SHP77 (cell line): ENCODE measurements around the gene DTX4.
"Not testable (repeated sequence)": the region's sequence is repeated elsewhere in the genome, so short reads cannot be mapped to it uniquely, and the experiment has no call there.

Experiments used
- DNase-seq, 2 experiments: peaks; one replicate each; lab custom pipeline; 2025; lab: John Stamatoyannopoulos, UW

Gene DTX4

GRCh38 chr11:59171508-59172322 is at the start of gene DTX4:
DTX4 (plus strand) TSS chr11:59172132; CDS start chr11:59172596, 464 bp downstream.
- DNase-seq, result peak; percentile 59 to 60

DNA sequence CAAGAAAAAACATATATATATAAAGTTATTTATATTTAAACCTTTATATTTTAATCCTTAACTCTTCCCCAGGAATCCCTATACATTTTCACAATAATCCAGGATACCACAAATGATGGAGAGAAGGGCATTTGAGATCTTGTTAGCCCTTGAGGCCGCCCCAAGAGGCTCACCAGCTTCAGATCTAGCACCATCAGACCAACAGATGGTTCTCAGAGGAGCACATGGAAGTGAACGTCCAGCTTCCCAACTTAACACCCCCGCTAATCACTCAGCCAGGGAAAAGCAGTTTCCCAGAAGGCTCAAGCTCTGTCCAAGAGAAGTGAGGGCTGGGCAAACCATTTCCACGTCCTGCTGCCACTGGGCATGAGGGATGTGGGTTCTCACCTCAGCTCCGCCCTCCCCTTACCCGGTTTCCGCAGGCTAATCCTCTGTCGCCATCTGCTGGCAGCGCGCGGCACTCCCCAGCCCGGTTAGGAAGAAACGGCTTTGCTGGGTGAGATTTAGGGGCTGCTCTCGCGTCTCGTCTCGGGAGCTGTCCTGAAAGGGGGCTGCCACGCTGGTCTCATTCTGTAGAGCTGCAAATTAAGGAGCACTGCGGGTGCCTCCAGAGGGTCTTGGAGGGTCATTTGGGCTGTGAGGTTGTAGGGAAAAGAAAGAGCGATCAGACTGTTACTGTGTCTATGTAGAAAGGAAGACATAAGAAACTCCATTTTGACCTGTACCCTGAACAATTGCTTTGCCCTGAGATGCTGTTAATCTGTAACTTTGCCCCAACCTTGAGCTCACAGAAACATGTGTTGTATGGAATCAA is 36.1 kb upstream of the DTX4 start:
- DNase-seq, result peak; percentile 31 to 40

- DNase-seq, result not testable (repeated sequence)
Observed at GRCh38 chr11:59136551-59136950, 35.4 kb upstream of the DTX4 start.

- no peak for DNase-seq
Observed at GRCh38 chr11:59137190-59137589, 34.7 kb upstream of the DTX4 start.

DNA sequence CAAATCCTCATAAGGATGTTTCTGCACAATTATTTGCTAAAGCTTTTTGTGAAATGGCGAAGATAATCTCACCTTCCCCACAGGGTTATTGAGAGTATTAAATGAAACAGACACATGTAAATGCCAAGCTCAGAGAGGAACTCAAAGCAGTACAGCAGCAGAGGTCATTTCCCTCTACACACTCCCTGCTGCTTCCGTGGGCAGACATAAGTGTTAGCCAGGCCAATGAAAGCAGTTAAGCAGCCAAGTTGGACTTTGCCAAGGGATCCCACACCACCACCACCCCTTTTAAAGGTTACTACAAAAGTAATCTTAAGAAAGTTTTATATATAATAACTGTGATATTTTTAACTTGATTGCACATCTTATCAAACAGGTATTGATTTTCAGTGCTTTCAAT is 33.3 kb upstream of the DTX4 start:
- no peak for DNase-seq

GRCh38 chr11:59141191-59141590 is 30.7 kb upstream of the DTX4 start:
- no peak for DNase-seq

DNA sequence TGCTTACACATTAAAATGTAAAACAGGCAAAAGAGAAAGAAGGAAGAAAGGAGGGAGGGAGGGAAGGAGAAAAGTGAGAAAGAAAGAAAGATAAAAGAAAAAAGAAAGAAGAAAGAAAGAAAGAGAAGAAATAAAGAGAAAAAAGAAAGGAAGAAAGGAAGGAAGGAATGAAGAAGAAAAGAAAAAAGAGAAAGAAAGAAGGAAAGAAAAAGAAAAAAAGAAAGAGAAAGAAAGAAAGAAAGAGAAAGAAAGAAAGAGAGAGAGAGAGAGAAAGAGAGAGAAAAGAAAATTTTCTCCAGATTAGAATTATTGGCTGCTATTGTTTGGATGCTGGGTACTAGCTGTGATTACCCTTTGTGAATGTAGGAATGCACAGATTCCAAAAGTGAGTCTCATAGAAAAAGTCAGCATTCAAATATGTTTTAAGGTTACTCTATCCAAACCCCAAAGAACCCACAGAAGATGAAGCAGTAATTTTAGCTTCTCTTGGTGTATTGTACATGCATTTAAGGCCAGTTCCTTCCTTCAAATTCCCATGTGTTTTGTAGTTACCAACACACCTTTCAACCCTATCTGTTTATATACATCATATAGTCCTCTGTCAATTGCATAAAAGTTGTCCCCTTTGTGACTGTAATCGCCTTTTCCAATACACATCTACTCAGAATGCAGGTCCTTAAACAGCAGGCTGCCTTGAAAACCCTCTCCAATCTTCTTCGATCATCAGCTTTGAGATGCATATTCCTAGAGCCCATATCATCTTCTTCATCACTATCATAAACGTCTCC is 30.1 kb upstream of the DTX4 start:
- no peak for DNase-seq

DNA sequence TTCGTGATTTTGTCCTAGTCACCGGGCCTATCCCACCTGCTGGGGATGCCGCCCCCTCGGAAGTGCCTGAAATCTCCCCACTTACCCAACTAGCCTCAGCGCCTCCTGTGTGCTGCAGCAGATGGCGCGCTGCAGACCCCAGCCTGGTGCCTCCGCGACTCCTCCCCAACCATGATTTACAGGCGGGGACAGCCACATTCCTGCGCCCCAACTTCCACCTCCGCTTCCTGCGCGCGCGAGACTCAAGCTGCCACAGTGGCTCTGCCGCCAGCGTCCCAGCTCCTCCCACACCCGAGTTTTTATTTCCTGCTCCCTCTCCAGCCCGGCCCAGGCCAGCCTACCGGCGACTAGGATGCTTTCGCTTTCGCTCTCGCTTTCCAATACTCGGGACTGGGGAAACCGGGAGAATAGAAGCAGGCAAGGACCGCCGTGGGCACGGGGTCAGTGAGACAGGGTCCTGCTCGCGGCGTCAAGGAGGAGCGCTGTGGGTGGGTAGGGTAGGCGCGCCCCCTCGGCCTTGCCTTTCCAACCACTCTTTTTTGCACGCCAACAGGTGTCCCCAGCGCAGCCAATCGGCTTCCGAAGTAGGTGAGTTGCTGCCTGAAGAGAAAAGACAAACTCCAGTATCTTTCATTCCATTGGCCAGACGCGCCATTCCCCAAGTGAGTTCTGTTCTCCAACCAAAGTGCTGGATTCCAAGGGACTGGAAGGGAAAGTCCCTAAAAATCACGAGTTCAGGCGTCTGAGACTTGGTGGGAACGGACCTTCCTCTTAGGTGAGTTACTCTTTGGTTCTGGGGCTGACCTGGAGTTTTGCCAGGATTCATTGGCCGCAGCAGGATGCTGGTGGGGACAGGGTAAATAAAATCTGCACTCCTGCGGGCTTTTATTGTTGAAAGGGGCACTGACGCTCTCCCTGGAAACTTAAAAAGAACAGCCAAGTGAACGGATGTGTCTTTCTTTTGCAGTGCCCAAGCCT is 29.1 kb upstream of the DTX4 start, which contains the start of gene FAM111A:
Gene FAM111A, plus strand, starts transcription at position 327 of the 978 bp plus-strand sequence. CDS start 6,017 bp downstream, outside the sequence.
- peak in 1 of 2 experiments; percentile 22 for DNase-seq

DNA sequence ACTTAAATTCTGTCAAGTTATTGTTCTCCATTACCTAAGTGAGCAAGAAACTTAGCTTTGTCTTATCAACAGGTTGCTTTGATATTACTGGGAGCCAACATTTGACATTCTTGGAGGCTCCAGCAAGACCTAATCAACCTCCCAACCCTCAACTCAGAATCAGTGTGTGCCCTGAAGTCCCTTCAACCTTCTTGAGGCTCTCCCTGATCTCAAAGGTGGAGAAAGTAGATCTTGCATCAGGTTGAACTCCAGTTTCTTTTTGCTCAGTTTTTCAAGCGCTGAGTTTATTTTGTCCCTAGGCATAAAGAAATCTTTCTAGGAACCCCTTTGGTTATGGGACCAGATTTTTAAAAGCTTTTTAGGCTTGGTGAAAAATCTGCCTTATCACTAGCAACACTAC is 27.8 kb upstream of the DTX4 start:
- no peak for DNase-seq

GRCh38 chr11:59144579-59145345 is 27.2 kb upstream of the DTX4 start:
- DNase-seq, result no peak

- DNase-seq, result no peak
Observed at GRCh38 chr11:59145534-59145933, 26.4 kb upstream of the DTX4 start.

GRCh38 chr11:59151761-59152160 is 20.2 kb upstream of the DTX4 start:
- DNase-seq, result no peak

DNA sequence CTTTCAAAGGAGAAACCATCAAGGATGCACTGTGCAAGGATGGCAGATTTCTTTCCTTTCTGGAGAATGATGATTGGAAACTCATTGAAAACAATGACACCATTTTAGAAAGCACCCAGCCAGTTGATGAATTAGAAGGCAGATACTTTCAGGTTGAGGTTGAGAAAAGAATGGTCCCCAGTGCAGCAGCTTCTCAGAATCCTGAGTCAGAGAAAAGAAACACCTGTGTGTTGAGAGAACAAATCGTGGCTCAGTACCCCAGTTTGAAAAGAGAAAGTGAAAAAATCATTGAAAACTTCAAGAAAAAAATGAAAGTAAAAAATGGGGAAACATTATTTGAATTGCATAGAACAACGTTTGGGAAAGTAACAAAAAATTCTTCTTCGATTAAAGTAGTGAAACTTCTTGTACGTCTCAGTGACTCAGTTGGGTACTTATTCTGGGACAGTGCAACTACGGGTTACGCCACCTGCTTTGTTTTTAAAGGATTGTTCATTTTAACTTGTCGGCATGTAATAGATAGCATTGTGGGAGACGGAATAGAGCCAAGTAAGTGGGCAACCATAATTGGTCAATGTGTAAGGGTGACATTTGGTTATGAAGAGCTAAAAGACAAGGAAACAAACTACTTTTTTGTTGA is 19.5 kb upstream of the DTX4 start:
- DNase-seq, result no peak

- no peak for DNase-seq
Observed at GRCh38 chr11:59154610-59155009, 17.3 kb upstream of the DTX4 start.

DNA sequence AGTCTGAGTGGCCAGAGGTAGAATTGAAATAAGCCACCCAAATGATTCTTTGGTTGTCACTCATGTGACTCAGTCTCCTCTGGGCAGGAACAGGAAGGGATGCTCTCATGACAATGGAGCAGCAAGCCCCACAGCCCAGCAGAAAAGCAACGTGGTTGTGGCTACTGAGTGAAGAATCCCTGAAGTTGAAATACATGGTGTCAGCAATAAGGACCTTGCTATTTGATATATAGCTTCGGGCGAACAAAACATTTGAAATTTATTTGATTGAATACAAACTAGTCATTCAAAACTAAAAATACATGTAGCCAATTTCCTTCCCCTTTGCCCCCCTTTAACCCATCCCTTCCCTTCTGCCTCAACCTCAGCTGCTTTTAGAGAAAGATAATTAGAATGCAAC is 14.5 kb upstream of the DTX4 start:
- DNase-seq, result no peak

GRCh38 chr11:59158206-59159068 is 13.5 kb upstream of the DTX4 start:
- peak in 1 of 2 experiments; percentile 6 for DNase-seq

- no peak for DNase-seq
Observed at GRCh38 chr11:59164028-59164427, 7.9 kb upstream of the DTX4 start.

GRCh38 chr11:59172345-59173079 is 580 bp downstream of the DTX4 start:
- DNase-seq, result no peak
